ENCODE measurements around the gene COL2A1.

The COL2A1 gene

DNA sequence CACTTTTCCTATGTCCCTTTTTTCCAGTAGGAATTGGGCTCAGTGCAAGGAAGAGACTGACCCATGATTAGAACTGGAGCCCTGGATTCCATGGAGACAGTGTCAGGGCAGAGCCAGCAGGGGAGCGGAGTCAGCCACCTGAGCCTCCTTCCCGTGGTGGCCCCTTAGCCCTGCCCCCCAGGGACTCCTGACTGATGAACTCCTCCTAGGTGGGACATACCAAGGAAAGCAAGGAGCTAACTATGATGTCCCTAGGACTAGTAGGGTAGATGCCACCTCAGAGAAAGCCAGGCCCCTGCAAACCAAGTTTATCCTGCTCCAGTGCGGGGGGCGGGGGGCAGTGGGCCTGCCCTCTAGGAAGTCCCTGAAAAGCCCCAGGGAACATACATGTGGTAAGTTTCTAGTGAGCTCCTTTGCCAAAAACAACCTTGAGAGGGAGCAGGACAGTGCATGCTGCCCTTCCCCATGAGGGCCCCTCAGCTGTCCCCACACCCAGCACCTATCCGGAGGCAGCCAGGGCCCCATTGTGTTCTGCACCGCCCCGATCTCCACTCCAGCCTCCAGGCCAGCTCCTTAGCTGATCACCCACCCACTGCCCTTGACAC, 6.2 kb upstream of the COL2A1 start:
- no peak for DNase-seq

DNA sequence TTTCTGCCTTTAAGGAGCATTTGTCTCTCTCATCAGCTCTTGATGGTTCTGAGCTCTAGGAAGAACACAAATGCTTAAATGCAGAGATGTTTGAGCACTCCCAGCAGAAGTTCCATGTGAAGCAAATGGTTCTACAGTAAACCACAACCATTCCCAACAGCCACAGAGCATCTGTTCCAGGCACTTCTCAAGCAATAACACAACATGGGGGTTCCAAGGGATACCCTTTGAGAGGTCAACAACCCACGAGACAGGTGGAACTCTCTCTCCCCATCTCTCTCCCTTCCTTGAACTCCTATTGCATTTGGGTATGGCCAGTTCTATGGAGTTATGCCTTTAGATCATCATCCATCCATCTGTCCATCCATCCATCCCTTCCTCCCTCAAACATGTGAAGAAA, 5.2 kb upstream of the COL2A1 start:
- DNase-seq = no peak

DNA sequence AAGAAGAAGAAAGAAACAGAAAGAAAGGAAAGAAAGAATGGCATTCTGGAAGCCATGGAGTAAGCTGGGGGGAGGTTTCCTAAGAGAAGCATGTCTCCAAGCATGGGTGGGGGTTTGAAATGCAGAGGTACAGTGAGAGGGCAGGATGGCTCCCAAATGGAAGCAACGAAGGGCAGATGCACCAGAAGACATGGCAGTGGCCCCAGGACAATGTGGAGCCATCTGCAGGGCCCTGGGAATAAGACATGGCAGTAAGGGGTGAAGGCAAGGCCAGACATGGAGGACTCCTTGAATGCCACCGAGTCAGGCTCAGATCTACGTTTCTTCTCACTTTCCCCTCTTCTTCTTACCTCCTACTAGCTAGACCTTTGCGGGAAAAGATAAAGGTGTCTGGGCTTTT, 4.7 kb upstream of the COL2A1 start:
- DNase-seq = no peak

DNA sequence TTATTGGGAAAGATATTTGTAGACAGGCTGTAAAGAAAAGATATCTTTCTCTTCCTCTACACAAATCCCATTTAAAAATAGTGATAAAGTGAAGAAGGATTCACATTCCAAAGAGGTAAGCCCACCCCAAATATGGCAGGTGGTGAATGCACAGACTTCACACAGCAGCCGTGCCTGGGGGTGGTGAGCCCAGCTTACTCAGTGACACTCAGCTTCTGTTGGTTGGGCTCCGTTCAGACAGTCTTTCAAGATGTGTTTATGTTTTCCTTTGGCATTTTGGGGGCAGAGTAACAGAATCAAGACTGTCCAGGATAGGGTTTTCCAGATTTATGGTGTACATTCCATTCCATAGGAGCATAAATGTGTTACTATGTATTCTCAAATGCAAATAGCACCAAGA, 4.1 kb upstream of the COL2A1 start:
- DNase-seq = no peak

DNA sequence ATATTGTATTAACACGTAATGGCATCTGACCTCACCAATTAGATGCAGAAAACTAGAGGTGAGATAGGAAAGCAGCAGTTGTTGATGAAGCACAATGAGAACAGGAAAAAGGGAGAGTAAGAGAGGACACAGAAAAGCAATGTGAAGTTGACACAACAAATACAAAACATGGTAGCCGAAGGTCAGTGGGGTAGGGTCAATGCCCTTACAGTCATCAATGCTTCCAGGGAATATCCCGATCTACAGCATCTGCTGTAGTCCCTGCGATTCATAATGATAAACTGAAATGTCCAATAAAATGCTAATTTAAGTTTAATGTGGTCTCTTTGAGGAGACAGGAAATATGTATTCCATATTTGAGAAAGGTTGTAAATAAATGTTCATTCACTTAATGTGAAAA, 2.9 kb upstream of the COL2A1 start:
- no peak for DNase-seq

DNA sequence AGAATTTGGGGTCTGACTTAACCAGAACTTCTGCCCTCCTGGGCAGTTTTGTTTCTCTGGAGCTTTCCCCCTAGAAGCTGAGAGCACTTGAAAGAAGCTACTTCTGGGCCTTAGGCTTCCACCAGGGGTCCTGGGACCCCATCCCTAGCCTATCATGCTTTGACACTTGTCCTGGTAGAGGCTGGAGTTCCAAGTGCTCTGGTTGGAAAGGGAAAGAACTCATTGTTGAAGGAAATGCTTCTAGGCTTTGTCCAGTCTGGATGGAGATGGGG, 1.4 kb upstream of the COL2A1 start:
- DNase-seq = no peak

DNA sequence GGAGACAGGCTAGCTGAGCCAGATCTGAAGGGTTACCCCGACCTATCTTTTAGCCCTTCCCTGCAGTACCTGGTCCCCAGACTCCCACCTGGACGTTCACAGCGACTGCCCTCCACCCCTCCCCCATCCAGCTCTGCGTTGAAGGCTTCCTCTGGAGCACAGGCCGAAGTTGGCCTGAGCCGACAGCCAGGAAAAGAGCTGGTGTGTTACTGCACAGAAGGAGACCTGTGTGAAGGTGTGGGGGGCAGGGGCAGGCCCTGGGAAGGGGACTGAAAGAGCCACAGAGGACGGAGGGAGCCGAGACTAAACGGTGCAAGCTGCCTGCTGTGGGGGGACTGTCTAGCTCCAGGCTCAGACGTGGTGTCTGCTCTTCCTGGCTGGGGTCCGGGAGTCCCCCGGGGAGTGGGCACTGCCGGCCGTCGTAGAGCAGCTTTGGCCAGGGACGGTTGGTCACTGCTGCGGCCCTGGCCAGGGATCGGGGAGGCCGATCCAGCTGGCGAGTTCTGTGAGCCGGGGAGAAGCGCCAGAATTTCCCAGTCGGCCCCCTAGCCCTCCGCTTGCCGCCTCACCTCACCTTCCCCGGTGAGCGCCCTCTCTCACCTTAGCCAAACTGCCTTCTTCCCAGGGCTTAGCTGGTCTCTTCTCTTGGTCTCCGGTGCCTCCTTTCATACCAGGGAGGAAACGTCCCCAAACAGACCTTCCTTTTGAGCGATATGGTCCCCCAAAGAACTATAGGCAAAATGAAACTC, 899 bp upstream of the COL2A1 start:
- no peak for DNase-seq

DNA sequence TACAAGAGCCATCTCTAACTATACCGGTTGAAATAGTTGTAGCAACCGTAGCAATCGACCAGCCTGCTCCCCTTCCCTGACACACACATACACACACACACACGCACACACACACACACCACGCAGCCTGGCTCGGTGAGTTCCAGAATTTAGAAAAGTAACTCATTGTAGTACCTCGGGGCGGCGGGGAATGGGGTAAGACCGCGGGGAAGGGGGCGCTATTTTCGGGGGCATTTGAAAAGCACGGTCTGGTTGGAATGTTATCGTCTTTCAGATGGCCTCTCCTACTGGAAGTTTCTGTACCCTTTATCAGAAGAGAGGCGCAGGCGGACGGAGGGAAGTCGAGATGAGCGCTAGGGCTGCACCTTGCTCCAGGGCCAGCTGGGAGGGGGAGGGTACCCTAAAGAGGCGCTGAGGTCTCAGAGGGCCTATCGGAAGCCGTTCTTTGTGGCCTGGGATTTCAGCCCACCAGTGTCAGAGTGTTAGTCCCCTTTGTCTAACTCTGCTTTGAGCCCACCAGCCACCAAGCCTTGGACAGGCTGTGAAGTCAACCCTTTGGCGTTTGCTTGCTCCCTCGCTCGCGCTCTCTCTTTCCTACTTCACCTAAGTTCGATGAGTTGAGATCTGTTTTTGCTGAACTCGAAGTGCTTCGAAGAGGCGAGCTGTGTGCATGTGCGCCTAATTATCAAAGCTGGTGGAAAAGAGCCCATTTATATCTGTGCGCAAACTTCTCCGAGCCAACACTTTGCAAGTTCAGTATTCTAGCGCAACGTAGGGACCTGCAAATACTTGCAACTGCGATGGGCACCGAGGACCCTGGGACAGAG, 837 bp downstream of the COL2A1 start:
- DNase-seq = peak; percentile 56

DNA sequence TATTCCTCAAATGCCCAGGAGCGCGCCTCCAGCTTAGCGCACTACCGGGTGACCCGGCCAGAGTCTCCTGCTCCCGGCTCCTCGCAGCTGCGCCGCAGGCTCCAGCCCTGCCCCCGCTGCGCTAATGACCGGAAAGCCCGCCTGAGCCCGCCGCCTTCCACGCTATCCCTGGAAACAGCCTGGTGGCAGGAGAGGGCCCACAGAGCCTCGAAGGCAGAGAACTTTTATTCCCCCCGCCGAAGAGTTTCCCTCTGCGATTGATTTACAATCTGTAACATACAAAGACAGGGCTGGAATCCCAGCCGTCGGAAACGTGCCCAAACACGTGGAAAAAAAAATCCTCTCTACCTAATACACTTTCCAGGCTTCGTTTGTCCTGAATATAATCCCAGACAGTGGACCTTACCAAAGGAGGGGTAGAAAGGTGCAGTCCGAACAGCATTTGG, 1.5 kb downstream of the COL2A1 start:
- DNase-seq = peak; percentile 42

DNA sequence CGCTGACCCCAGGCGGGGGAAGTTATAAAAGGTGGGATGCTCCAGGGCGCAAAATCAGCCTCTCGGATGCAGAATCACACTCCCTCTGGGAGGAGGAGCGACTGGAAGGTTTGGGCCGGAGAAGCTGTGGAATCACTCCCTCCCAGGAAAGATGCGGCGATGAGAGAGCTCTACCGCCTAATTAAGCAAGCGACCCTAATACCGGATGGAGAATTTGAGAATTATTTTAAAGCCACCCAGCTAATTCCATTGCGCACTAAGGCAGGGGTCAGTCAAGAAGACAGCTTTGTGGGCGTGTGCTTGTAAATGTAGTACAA, 1.9 kb downstream of the COL2A1 start:
- DNase-seq = no peak

DNA sequence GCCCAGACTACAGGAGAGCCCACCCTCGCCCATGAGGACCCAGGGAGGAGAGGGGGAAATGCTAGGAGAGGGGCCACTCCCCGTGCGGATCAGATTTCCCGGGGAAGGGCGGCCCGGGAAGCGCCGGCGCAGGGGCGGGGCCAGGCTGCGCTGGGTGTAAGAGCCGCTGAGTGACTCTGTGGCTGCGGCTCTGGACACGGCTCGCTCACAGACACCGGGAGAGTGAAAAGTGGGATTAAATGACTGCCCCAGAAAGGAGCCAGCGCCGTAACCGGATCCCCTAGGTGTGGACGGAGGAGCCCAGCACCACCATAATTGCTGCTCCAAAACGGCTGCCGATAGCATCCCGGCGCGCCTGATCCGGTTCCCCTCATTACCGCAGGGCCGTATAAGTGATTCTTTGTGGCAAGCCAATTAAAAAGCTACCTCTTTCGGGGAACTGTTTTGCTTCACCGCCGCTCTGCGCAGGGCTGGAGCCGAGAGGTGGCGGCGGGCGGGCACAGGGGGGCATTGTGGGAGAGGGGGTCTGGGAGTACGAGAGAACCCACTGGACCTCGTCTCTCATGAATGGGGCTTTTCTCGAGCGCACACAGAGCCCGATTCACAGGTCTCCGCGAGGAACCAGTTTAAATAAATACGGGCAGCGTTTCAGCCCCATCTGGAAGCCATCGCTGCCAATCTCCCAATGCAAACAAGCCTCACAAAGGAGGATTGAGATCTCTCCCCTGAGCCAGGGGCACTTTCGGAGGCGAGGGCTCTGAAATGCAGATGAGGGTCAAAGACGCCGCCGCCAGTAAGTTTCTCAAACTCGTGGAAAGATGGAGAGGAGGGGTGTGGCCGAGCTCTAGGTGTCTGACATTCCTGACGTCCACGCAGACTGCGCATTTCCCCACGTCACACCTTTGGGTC, 2.5 kb downstream of the COL2A1 start:
- DNase-seq = peak; percentile 39

DNA sequence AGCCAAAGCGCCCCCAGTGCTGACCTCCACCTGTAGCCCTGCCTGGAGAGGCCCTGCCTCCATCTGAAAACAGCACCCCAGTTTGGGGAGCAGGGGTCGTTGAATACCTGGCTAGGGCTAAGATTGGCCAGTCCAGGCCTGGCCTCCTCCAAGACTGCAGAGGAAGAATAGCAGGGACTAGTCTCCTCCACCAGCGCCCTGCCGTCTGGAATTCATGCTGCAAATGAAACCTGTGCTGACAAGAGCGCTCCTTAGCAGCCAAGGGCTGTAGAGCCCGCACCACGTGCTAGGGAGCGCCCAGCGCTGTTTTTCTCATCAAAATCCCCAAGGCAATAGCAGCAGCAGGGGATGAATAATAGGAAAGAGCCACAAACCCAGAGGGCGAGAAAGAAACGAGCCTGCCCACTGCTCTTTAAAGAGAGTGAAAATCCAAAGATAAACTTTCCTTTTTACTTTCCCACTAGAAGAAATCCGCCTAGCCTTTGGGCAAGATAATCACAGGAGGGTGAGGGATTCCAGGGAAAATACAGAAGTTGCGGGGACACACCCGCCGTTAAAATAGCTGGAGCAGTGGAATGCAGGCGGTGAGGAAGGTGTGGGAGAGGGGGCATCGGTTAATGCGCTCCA, 3.3 kb downstream of the COL2A1 start:
- DNase-seq = peak; percentile 12

DNA sequence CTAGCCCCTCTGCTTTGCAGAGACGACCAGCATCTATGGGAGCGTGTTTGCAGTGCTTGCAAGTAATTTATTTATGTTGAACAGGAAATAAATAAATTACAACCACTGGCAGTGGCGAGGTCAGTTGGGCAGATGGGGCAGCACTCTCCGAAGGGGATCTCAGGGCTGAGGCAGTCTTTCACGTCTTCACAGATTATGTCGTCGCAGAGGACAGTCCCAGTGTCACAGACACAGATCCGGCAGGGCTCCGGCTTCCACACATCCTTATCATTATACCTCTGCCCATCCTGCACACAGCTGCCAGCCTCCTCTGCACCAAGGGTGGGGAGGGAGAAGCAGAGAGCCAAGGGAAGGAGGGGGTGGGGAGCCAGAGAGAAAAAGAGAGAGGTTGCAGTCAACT, 4.5 kb downstream of the COL2A1 start:
- DNase-seq = no peak

DNA sequence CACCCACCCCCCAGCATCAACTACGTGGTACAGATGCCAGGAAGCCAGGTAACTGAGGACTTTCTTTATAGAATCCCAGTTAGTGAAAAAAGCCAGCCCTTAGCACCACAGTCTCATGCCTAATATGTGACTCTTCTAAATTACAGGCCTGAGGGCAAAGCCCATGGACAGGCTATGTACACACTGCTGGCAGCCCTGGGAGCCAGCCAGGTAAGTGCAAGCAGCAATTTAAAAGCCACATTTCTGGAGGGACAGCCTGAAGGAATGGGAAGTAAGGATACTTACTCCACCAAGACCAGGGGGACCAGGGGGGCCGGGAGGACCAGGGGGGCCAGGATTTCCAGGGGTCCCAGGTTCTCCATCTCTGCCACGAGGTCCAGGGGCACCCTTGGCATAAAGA, 7.0 kb downstream of the COL2A1 start:
- no peak for DNase-seq

DNA sequence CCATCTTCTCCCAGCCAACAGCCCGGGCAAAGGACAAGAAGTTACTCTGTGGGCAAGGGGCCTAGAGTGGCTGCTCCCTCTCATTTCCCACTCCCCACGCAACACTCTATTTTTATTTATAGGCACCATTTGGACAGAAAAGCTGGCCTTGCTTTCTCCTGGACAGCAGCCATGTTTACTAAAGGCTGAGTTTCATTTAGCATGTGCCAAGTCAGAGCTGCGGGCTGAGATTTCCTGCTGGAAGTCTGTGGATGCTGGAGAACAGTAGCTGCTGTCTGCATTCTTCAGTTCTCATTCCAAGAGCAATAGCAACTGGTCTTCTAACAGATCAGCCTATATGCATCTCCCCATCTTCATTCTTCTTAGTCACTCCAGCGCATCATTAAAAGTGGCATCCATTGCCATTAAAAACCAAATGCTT, 8.3 kb downstream of the COL2A1 start:
- no peak for DNase-seq

DNA sequence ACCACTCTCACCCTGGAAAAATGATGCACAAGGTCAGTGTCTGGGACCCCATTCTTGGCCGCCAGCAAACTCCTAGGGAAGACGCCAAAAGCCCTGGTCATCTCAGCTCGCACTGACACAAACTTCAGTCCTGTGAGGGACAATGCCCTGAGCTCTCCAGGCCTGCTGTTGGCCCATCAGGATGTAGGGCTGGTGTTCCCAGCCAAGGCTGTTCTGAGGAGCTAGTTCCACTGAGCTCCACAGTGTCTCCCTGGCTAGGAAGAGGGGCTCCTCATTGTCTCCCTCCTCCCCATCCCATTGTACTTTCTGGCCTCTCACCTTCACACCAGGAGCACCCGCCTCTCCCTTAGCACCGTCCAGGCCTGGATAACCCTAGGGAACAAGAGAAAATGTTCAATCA, 10.8 kb downstream of the COL2A1 start:
- DNase-seq = no peak

DNA sequence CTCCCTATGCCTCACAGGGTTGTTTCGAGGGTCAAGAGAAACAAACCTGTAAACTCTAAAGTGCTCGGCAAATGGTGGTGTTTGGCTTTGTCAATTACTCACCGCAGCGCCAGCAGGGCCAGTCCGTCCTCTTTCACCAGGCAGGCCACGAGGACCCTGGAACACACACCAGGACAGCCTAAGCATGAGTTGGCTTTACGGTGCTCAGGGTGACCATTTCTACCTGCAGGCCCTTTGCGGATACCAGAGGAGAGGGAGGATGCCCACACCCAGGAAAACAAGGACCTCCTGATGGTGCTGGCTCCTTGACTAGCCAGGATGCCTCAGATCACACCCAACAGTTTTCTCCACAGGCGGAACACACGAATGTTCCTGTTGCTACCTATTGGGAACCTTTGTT, 11.5 kb downstream of the COL2A1 start:
- DNase-seq = no peak

DNA sequence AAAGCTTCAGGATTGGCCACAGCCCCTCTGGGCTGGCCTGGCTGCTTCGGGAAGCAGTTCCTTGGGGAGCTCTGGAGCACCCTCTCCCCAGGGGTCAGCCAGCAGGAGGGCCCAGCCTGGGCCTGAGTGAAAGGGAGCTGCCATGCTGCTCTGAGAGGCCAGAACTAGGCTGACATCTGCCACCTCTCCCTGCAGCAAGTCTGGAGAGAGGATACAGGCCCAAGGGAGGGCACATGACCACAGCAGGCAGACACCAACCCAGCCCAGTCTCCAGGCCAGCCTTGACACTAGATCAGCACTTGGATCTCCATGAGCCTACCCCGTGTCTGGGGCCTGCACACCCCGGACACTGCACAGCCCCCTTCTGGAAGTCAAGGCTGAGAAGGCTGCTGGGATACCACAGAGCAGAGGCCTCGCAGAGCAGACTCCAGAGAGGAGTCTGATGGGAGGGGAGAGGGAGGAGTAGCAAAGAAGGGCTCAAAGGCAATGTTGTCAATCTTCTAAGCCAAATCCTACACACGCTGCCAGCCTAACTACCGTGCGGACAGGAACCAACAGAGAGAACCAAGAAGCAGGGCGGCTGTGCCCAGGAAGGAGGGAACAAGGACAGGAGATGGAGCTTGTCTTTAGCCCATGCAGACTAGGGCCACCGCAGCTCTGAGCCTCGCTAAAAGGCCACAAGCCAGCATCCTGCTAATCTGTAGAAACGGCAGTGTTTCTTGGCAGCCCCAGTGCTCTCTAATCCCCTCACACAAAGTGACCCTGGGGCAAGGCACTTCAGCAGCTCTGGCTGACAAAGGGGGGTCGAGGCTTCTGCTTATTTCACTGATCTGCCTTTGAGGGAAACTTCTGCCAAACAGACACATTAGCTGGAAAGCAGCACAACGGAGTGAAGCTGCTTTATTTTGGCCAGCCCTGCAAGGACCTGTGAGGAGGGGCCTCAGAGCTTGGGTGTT, 12.9 kb downstream of the COL2A1 start:
- DNase-seq = no peak

DNA sequence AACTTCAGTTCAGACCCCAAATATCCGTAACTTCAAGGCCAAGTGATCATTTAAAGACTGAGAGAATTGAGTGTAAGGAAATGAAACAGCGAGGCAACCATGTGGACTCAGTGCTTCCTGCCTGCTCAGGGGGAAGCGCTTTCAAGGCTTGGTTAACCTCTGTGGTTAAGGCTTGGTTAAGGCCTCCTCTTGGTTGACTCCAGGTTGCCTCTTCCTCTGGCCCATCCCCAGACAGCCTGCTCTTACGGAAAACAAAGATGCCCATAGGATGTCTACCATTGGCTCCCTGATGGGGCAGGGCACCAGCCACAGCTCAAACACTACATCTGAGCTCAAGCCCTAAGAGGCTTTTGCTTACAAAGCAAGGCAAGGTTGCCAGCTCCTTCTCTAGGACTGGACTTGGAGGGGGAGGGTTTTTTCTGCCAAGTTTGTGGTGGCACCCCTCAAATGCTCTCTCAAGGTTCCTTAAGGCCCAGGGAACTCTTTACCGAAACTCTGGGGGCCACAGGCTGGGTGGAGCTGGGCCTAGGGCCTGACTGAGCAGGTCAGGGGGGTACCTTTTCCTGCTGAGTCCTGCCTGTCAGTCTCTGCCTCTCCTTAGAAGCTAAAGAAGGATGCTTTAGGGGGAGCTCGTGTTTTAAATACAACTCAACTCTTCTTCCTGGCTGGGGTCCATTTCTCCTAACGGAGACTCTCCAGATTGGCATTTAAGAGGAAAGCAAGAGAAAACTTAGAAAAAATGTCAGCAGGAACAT, 13.7 kb downstream of the COL2A1 start:
- DNase-seq = no peak

DNA sequence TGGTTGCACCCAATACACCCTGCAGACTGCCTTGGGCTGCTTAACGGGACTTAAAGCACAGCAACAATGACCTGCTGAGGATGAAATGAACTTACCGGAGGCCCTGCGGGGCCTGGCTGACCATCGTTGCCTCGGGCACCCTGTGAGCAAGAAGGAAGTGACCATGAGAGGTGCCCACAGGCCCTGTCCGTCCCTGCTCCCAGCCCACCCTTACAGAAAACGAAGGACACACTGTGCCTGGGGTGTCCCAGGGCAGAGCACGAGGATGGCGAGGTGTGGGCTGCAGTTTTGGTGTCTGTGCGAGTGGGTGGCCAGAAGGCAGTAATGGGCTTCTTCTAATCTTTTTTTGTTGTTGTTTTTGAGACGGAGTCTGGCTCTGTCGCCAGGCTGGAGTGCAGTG, 14.6 kb downstream of the COL2A1 start:
- no peak for DNase-seq

DNA sequence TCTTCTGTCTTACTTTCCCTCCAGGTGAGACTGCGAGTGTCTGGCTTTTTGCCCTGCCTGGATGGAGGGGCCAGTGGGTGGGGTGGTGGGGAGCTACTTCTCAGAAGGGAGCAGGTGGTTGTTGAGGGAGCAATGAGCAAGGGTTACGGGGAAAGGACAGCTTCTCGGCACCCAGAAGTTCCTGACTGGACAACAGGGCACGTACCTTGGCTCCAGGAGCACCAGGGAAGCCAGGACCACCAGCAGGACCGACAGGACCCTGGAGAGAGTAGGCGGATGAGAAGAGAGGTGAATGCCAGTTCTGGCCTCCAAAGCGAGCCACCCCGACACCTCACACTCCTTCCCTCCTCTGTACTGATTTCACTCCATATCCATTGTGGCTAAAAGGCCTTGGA, 15.3 kb downstream of the COL2A1 start:
- no peak for DNase-seq

Measured in NCI-H1105 treated with DMSO at 0.1 percent for 48 hours (cell line).